Endothelial cell (in vitro differentiated cells): ENCODE measurements around the gene TMEM273. TPM values are rescaled to one million over a fixed set of nuclear protein-coding genes. Genes with fewer than 3 reads are reported as not detected.

ENCODE experiments used
- DNase-seq: peaks from one replicate; pipeline ENCODE4 v3.0.0; 2021; ENCODE audit warnings: low spot score
- H3K27ac Mint-ChIP-seq: one replicate; pipeline ENCODE4 v1.8.0; 2021; ENCODE audit warnings: mixed read lengths, inconsistent platforms; ENCODE audit not compliant: unreplicated experiment
- H3K27me3 Mint-ChIP-seq: one replicate; pipeline ENCODE4 v1.8.0; 2021; ENCODE audit warnings: mild to moderate bottlenecking, moderate library complexity, mixed read lengths, inconsistent platforms; ENCODE audit not compliant: unreplicated experiment
- H3K36me3 Mint-ChIP-seq: one replicate; pipeline ENCODE4 v1.8.0; 2021; ENCODE audit warnings: mild to moderate bottlenecking, low read depth, mixed read lengths, inconsistent platforms; ENCODE audit not compliant: unreplicated experiment
- H3K4me1 Mint-ChIP-seq: one replicate; pipeline ENCODE4 v1.8.0; 2021; ENCODE audit warnings: mild to moderate bottlenecking, mixed read lengths, inconsistent platforms; ENCODE audit not compliant: unreplicated experiment
- H3K4me3 Mint-ChIP-seq: one replicate; pipeline ENCODE4 v1.8.0; 2021; ENCODE audit warnings: mild to moderate bottlenecking, mixed read lengths, inconsistent platforms; ENCODE audit not compliant: unreplicated experiment
- H3K9me3 Mint-ChIP-seq: one replicate; pipeline ENCODE4 v1.8.0; 2021; ENCODE audit warnings: mixed read lengths, inconsistent platforms; ENCODE audit not compliant: unreplicated experiment
- total RNA-seq: library from RNA; stranded (reverse); fragmentation: NEBNext Ultra II Directional; extraction: Animal tissue kit (Norgen Biotek cat#: 25700); gene quantifications from one replicate; pipeline ENCODE4 v1.2.1, GENCODE V29; 2021; ENCODE audit not compliant: unreplicated experiment
- TF ChIP-seq, protein P1 (sequence below): fragments of 200-600 bp; sonication (generic); IDR thresholded peaks from one replicate; pipeline ENCODE4 v1.5.0; 2021; ENCODE audit warnings: antibody characterized with exemption; ENCODE audit not compliant: unreplicated experiment

Gene TMEM273
- total RNA-seq, 1 donor from 2014 or later = 1.6 TPM

DNA sequence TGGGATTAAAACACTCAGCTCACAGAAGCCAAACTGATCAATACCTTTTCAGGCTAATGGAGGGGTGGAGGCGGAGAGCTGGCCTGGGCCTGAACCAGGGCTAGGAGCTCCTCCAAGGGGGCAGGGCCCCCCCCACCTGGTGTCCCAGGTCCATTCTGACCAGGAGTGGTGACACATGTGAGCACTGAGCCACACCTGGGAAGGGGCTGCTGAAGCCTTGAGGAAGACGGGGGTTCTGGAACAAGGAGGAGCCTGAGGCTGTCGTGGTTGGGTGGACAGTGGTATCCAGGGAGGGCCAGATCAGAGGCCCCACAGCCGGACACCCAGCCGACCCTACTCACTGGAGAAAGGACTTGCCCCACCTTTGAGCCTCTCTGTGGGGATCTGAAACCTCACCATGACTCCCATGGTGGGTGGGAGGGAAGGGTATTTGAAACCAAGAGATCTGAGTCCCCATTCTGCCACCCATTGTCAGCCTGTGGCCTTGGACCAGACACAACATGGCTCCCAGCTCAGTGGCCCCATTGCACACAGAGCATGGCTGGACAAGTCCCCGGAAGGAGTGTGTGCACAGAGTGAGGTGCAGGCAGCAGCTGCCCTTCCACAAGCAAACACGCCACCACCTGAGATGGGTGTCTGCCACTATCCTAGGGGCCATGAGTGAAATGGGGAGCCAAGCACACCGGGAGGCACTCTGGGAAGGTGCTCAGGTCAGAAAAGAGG lies 12.4 kb downstream of the TMEM273 start:
- H3K27ac Mint-ChIP-seq = no peak overlapping the region
- H3K4me3 Mint-ChIP-seq = no peak overlapping the region
- H3K4me1 Mint-ChIP-seq = peaks cover 3% of the 10 kb centered on the region
- no peaks in the 10 kb centered on the region for H3K9me3 Mint-ChIP-seq
- H3K27me3 Mint-ChIP-seq = peaks cover 10% of the 10 kb centered on the region
- no peak for DNase-seq
- no peaks in the 10 kb centered on the region for H3K36me3 Mint-ChIP-seq
- TF ChIP-seq, protein P1, sequence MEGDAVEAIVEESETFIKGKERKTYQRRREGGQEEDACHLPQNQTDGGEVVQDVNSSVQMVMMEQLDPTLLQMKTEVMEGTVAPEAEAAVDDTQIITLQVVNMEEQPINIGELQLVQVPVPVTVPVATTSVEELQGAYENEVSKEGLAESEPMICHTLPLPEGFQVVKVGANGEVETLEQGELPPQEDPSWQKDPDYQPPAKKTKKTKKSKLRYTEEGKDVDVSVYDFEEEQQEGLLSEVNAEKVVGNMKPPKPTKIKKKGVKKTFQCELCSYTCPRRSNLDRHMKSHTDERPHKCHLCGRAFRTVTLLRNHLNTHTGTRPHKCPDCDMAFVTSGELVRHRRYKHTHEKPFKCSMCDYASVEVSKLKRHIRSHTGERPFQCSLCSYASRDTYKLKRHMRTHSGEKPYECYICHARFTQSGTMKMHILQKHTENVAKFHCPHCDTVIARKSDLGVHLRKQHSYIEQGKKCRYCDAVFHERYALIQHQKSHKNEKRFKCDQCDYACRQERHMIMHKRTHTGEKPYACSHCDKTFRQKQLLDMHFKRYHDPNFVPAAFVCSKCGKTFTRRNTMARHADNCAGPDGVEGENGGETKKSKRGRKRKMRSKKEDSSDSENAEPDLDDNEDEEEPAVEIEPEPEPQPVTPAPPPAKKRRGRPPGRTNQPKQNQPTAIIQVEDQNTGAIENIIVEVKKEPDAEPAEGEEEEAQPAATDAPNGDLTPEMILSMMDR = no peak

GRCh38 chr10:49174926-49175500 lies 13.2 kb downstream of the TMEM273 start:
- no peaks in the 10 kb centered on the region for H3K36me3 Mint-ChIP-seq
- H3K4me3 Mint-ChIP-seq = no peak overlapping the region
- no peak overlapping the region for H3K27ac Mint-ChIP-seq
- TF ChIP-seq, protein P1 = no peak
- peaks cover 6% of the 10 kb centered on the region for H3K27me3 Mint-ChIP-seq
- peaks cover 3% of the 10 kb centered on the region for H3K4me1 Mint-ChIP-seq
- DNase-seq = no peak
- no peaks in the 10 kb centered on the region for H3K9me3 Mint-ChIP-seq

GRCh38 chr10:49174261-49174925 lies 13.8 kb downstream of the TMEM273 start:
- Mint-ChIP-seq H3K27ac (no peak overlapping the region), H3K27me3 (peaks cover 6% of the 10 kb centered on the region), H3K4me1 (peaks cover 3% of the 10 kb centered on the region), H3K36me3 (no peaks in the 10 kb centered on the region), H3K4me3 (no peak overlapping the region), H3K9me3 (no peaks in the 10 kb centered on the region)
- TF ChIP-seq, protein P1 = no peak
- no peak for DNase-seq

- Mint-ChIP-seq H3K4me3 (no peak overlapping the region), H3K27me3 (peaks cover 6% of the 10 kb centered on the region), H3K4me1 (peaks cover 3% of the 10 kb centered on the region), H3K36me3 (no peaks in the 10 kb centered on the region), H3K9me3 (no peaks in the 10 kb centered on the region), H3K27ac (no peak overlapping the region)
- no peak for DNase-seq
- TF ChIP-seq, protein P1 = no peak
These were observed 14.3 kb downstream of the TMEM273 start for GRCh38 chr10:49173853-49174252.
